GM23338 (cell line): Measurements from ENCODE around the gene PRSS8. TPM values are rescaled to one million over a fixed set of nuclear protein-coding genes. Genes with fewer than 3 reads are reported as not detected.

Source experiments
- ATAC-seq: fragments of 200-7000 bp; cut with Tn5 transposase; 3 replicates; pipeline ENCODE4 v1.9.1; 2020
- DNase-seq: peaks from one replicate; pipeline ENCODE4 v3.0.0-alpha.2; 2015; ENCODE audit warnings: low spot score
- H2AFZ ChIP-seq: fragments of 200-600 bp; sonication (generic); 2 replicates; pipeline ENCODE4 v1.8.0; 2016; ENCODE audit warnings: antibody characterized with exemption, mild to moderate bottlenecking, moderate library complexity
- H3F3A ChIP-seq: fragments of 200-600 bp; sonication (generic); replicated peaks from 2 replicates; pipeline ENCODE4 v1.8.0; 2017; ENCODE audit warnings: antibody characterized with exemption, mixed run types, low read depth
- H3K27ac ChIP-seq: fragments of 200-600 bp; sonication (generic); 2 replicates; pipeline ENCODE4 v1.6.1; 2016; ENCODE audit warnings: low read depth
- H3K27me3 ChIP-seq: fragments of 200-600 bp; sonication (generic); 2 replicates; pipeline ENCODE4 v1.8.0; 2016; ENCODE audit warnings: mild to moderate bottlenecking, mixed run types, moderate library complexity; ENCODE audit not compliant: insufficient read depth
- H3K36me3 ChIP-seq: fragments of 200-600 bp; sonication (generic); 2 replicates; pipeline ENCODE4 v1.8.0; 2016; ENCODE audit warnings: mild to moderate bottlenecking; ENCODE audit not compliant: insufficient read depth
- H3K4me1 ChIP-seq: fragments of 200-600 bp; sonication (generic); 2 replicates; pipeline ENCODE4 v1.8.0; 2016; ENCODE audit warnings: mild to moderate bottlenecking, moderate library complexity; ENCODE audit not compliant: insufficient read depth
- H3K4me2 ChIP-seq: fragments of 200-600 bp; sonication (generic); 2 replicates; pipeline ENCODE4 v1.7.1; 2017; ENCODE audit warnings: mixed run types
- H3K4me3 ChIP-seq: fragments of 200-600 bp; sonication (generic); 2 replicates; pipeline ENCODE4 v1.6.1; 2016; ENCODE audit warnings: mixed run types
- H3K79me2 ChIP-seq: fragments of 200-600 bp; sonication (generic); replicated peaks from 2 replicates; pipeline ENCODE4 v1.8.0; 2017; ENCODE audit warnings: mild to moderate bottlenecking; ENCODE audit not compliant: insufficient read depth
- H3K9me2 ChIP-seq: fragments of 200-600 bp; sonication (generic); 2 replicates; pipeline ENCODE4 v1.8.0; 2017; ENCODE audit not compliant: insufficient read depth
- H4K20me1 ChIP-seq: fragments of 200-600 bp; sonication (generic); replicated peaks from 2 replicates; pipeline ENCODE4 v1.8.0; 2017; ENCODE audit warnings: mild to moderate bottlenecking; ENCODE audit not compliant: insufficient read depth
- H3K27ac Mint-ChIP-seq: 2 replicates; pipeline ENCODE4 v1.8.0; 2020; ENCODE audit warnings: inconsistent platforms, mild to moderate bottlenecking, moderate library complexity, mixed read lengths
- H3K27me3 Mint-ChIP-seq: 3 replicates; pipeline ENCODE4 v1.8.0; 2022; ENCODE audit warnings: low read depth, mild to moderate bottlenecking, moderate library complexity, mixed read lengths, inconsistent platforms; ENCODE audit not compliant: insufficient read depth, poor library complexity
- H3K36me3 Mint-ChIP-seq: 3 replicates; pipeline ENCODE4 v1.8.0; 2021; ENCODE audit warnings: low read depth, mild to moderate bottlenecking, inconsistent platforms, moderate library complexity, mixed read lengths
- H3K4me1 Mint-ChIP-seq: 3 replicates; pipeline ENCODE4 v1.8.0; 2020; ENCODE audit warnings: mild to moderate bottlenecking, inconsistent platforms, mixed read lengths
- H3K4me3 Mint-ChIP-seq: 3 replicates; pipeline ENCODE4 v1.8.0; 2021; ENCODE audit warnings: moderate library complexity, mild to moderate bottlenecking, inconsistent platforms, mixed read lengths
- H3K9me3 Mint-ChIP-seq: 3 replicates; pipeline ENCODE4 v1.8.0; 2020; ENCODE audit warnings: moderate library complexity, mild to moderate bottlenecking, inconsistent platforms, mixed read lengths
- CREB1 ChIP-seq: fragments of 250-450 bp; sonication (Bioruptor Pico); IDR thresholded peaks from 2 replicates; pipeline ENCODE4 v1.5.0; 2020; ENCODE audit warnings: low read depth, mild to moderate bottlenecking, moderate library complexity
- NANOG ChIP-seq: IDR thresholded peaks from 2 replicates; pipeline ENCODE4 v1.6.1; 2016; ENCODE audit warnings: antibody characterized with exemption, borderline replicate concordance
- POLR2AphosphoS5 ChIP-seq: IDR thresholded peaks from 2 replicates; pipeline ENCODE4 v1.6.1; 2016; ENCODE audit warnings: antibody characterized with exemption, low read depth
- STAT1 ChIP-seq: IDR thresholded peaks from one replicate; pipeline ENCODE4 v1.6.1; 2016; ENCODE audit warnings: antibody characterized with exemption; ENCODE audit not compliant: unreplicated experiment
- ZNF114 ChIP-seq: fragments of 250-450 bp; sonication (Bioruptor Pico); IDR thresholded peaks from 2 replicates; pipeline ENCODE4 v1.5.0; 2020; ENCODE audit warnings: mild to moderate bottlenecking, moderate library complexity
- polyA plus RNA-seq: library from polyadenylated mRNA; unstranded; fragments of >200 nt; fragmentation: Nextera tagmentation; extraction: Ambion mirVana; gene quantifications from 2 replicates; pipeline ENCODE4 v1.2.1, GENCODE V29; 2016
- total RNA-seq: library from RNA; depleted of rRNA; stranded (reverse); fragments of >200 nt; shearing (Covaris generic); gene quantifications from 2 replicates; pipeline ENCODE4 v1.2.3, GENCODE V29; 2014
- TF ChIP-seq, protein P1 (sequence below): IDR thresholded peaks from one replicate; pipeline ENCODE4 v1.6.1; 2018; ENCODE audit warnings: antibody characterized with exemption; ENCODE audit not compliant: unreplicated experiment

PRSS8 gene
- total and polyA plus RNA-seq, 2 experiments from 2014 or later, result 65.3 to 75.9 TPM

DNA sequence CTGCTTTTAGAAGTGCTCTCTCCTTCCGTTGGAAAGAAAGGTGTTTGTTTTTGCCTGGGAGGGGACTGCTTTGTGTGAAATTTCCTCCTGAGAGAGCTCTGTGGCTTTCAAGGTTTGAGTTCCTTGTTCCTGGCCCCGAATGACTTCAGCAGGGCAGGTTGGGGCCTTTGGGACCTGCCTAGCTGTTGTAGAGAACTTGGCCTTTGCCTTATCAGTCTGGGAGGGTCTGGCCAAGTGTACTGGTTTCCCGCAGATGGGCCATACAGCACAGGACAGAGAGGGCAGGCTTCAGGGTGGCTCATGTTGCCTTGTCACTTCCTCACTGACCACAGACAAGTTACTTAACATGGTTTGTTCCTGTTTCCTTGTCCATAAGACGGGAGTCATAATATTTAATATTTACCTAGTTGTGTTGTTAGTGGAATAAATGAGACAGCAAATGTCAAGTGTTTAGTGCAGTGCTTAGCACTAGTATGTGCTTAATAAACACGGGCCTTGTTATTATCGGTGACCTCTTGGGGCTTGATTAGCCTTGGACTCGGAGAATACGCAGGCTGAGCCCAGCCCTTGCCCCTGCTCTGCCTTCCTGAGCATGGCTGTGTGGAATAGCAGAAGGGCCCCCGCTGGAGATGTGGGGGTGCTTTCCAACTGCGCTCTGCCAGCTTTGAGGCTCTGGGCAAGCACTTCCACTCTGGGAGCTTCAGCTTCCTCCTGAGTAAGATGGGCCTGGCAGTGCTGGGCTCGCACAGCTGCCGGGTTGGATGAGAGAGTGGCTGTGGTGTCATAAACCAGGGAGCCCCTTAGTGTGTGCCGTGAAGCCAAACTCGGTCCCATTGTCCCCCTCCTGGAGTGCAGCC is 6.6 kb downstream of the PRSS8 start:
- Histone ChIP-seq H3K27ac (0 out of 2 replicates have a peak overlapping the region, but pooled peaks have one; percentile 72), H3K4me3 (no peak overlapping the region), H3K9me2 (no peaks in the 10 kb centered on the region), H2AFZ (no peak overlapping the region), H3K4me1 (peaks cover 24% of the 10 kb centered on the region), H4K20me1 (no peaks in the 10 kb centered on the region; the same call in none of the 2 replicates), H3K4me2 (no peak overlapping the region), H3K79me2 (peaks cover 6% of the 10 kb centered on the region; the same call in 1 of the 2 replicates), H3K36me3 (peaks cover 9% of the 10 kb centered on the region), H3F3A (no peaks in the 10 kb centered on the region; the same call in 1 of the 2 replicates), H3K27me3 (no peaks in the 10 kb centered on the region)
- Mint-ChIP-seq H3K4me1 (peaks cover 37% of the 10 kb centered on the region), H3K27me3 (peaks cover 19% of the 10 kb centered on the region), H3K36me3 (peaks cover 45% of the 10 kb centered on the region), H3K4me3 (no peak overlapping the region), H3K27ac (no peak overlapping the region), H3K9me3 (peaks cover 2% of the 10 kb centered on the region; the same call in 1 of the 3 replicates)
- ATAC-seq (no peak), DNase-seq (no peak)
- no peak for TF ChIP-seq CREB1 (CRISPR knock-in tag)
- TF ChIP-seq, protein P1, sequence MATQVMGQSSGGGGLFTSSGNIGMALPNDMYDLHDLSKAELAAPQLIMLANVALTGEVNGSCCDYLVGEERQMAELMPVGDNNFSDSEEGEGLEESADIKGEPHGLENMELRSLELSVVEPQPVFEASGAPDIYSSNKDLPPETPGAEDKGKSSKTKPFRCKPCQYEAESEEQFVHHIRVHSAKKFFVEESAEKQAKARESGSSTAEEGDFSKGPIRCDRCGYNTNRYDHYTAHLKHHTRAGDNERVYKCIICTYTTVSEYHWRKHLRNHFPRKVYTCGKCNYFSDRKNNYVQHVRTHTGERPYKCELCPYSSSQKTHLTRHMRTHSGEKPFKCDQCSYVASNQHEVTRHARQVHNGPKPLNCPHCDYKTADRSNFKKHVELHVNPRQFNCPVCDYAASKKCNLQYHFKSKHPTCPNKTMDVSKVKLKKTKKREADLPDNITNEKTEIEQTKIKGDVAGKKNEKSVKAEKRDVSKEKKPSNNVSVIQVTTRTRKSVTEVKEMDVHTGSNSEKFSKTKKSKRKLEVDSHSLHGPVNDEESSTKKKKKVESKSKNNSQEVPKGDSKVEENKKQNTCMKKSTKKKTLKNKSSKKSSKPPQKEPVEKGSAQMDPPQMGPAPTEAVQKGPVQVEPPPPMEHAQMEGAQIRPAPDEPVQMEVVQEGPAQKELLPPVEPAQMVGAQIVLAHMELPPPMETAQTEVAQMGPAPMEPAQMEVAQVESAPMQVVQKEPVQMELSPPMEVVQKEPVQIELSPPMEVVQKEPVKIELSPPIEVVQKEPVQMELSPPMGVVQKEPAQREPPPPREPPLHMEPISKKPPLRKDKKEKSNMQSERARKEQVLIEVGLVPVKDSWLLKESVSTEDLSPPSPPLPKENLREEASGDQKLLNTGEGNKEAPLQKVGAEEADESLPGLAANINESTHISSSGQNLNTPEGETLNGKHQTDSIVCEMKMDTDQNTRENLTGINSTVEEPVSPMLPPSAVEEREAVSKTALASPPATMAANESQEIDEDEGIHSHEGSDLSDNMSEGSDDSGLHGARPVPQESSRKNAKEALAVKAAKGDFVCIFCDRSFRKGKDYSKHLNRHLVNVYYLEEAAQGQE, result no peak

DNA sequence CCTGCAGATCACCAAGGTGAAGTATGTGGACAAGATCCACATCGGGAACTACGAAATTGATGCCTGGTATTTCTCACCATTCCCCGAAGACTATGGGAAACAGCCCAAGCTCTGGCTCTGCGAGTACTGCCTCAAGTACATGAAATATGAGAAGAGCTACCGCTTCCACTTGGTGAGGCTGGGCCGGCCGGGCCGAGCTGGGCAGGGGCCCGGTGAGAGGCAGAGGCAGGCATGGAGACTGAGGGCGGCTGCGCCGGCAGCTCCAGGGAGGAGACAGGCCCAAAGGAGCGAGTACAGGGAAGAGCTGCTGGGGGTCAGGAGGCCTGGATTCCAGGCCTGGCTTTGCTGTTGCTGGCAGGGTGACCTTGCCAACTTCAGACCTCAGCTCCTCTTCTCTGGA is 8.3 kb downstream of the PRSS8 start:
- peaks cover 20% of the 10 kb centered on the region for H3K4me1 Mint-ChIP-seq
- Histone ChIP-seq H3K79me2 (no peaks in the 10 kb centered on the region), H3K9me2 (no peaks in the 10 kb centered on the region), H3K4me3 (no peak overlapping the region), H3K27ac (no peak overlapping the region), H3K4me1 (peaks cover 13% of the 10 kb centered on the region; the same call in 1 of the 2 replicates), H3K27me3 (no peaks in the 10 kb centered on the region), H3K4me2 (no peak overlapping the region), H3F3A (no peaks in the 10 kb centered on the region; the same call in 1 of the 2 replicates), H4K20me1 (no peaks in the 10 kb centered on the region; the same call in none of the 2 replicates), H2AFZ (no peak overlapping the region), H3K36me3 (peaks cover 20% of the 10 kb centered on the region)
- no peak for DNase-seq
- H3K27ac Mint-ChIP-seq, result no peak overlapping the region
- H3K36me3 Mint-ChIP-seq, result peaks cover 37% of the 10 kb centered on the region
- no peak overlapping the region for H3K4me3 Mint-ChIP-seq
- peaks cover 9% of the 10 kb centered on the region for H3K27me3 Mint-ChIP-seq
- ATAC-seq, result no peak
- peaks cover 2% of the 10 kb centered on the region; the same call in 1 of the 3 replicates for H3K9me3 Mint-ChIP-seq
- TF ChIP-seq, protein P1, result no peak
- no peak for TF ChIP-seq ZNF114
- no peak for TF ChIP-seq NANOG
- no peak for TF ChIP-seq POLR2AphosphoS5
- TF ChIP-seq STAT1, result no peak
